Mesendoderm (in vitro differentiated cells): ENCODE measurements around the gene RFX2.

ENCODE experiments used
- DNase-seq: peaks from one replicate; pipeline ENCODE4 v3.0.0; 2013
- H2AK5ac ChIP-seq: 2 replicates; pipeline ENCODE4 v1.6.1; 2013; ENCODE audit warnings: low read length, inconsistent platforms
- H2BK120ac ChIP-seq: 2 replicates; pipeline ENCODE4 v1.6.1; 2013; ENCODE audit warnings: low read depth, mild to moderate bottlenecking, low read length, moderate library complexity, mixed read lengths
- H2BK15ac ChIP-seq: replicated peaks from 2 replicates; pipeline ENCODE4 v1.6.1; 2013; ENCODE audit warnings: low read depth, mild to moderate bottlenecking, moderate library complexity
- H2BK5ac ChIP-seq: 2 replicates; pipeline ENCODE4 v1.6.1; 2013; ENCODE audit warnings: low read length, inconsistent platforms
- H3K18ac ChIP-seq: 2 replicates; pipeline ENCODE4 v1.6.1; 2013; ENCODE audit warnings: mild to moderate bottlenecking, low read length, mixed read lengths
- H3K23ac ChIP-seq: one replicate; pipeline ENCODE4 v1.6.1; 2013; ENCODE audit warnings: low read length
- H3K27ac ChIP-seq: 2 replicates; pipeline ENCODE4 v1.5.1; 2013; ENCODE audit warnings: low read depth, mild to moderate bottlenecking, inconsistent platforms, low read length, moderate library complexity
- H3K27me3 ChIP-seq: 2 replicates; pipeline ENCODE4 v1.6.1; 2013; ENCODE audit warnings: low read length, control low read depth, mild to moderate bottlenecking, inconsistent platforms; ENCODE audit not compliant: insufficient read depth, poor library complexity
- H3K36me3 ChIP-seq: 2 replicates; pipeline ENCODE4 v1.6.1; 2013; ENCODE audit warnings: low read length, inconsistent platforms; ENCODE audit not compliant: control insufficient read depth, insufficient read depth
- H3K4ac ChIP-seq: one replicate; pipeline ENCODE4 v1.6.1; 2013; ENCODE audit warnings: low read depth, mild to moderate bottlenecking, low read length, moderate library complexity
- H3K4me1 ChIP-seq: 2 replicates; pipeline ENCODE4 v1.6.1; 2013; ENCODE audit warnings: low read depth, low read length, inconsistent platforms; ENCODE audit not compliant: control insufficient read depth
- H3K4me2 ChIP-seq: 2 replicates; pipeline ENCODE4 v1.6.1; 2013; ENCODE audit warnings: low read length
- H3K4me3 ChIP-seq: 2 replicates; pipeline ENCODE4 v1.5.1; 2013; ENCODE audit warnings: mild to moderate bottlenecking, low read length
- H3K56ac ChIP-seq: one replicate; pipeline ENCODE4 v1.6.1; 2013; ENCODE audit warnings: low read length
- H3K79me1 ChIP-seq: 2 replicates; pipeline ENCODE4 v1.6.1; 2013; ENCODE audit warnings: low read length, inconsistent platforms
- H3K79me2 ChIP-seq: 2 replicates; pipeline ENCODE4 v1.6.1; 2013; ENCODE audit warnings: mild to moderate bottlenecking, low read length; ENCODE audit not compliant: control insufficient read depth, insufficient read depth
- H3K9ac ChIP-seq: 2 replicates; pipeline ENCODE4 v1.6.1; 2013; ENCODE audit warnings: low read length, inconsistent platforms
- H4K5ac ChIP-seq: one replicate; pipeline ENCODE4 v1.6.1; 2013; ENCODE audit warnings: low read length
- H4K8ac ChIP-seq: one replicate; pipeline ENCODE4 v1.6.1; 2013; ENCODE audit warnings: low read depth, mild to moderate bottlenecking, control low read depth, low read length, moderate library complexity
- WGBS: extraction: QIAGEN DNeasy Blood & Tissue Kit; methylation state at CpG from one replicate; pipeline ENCODE4 v1.1.7; 2013; ENCODE audit warnings: low lambda C conversion rate, missing lambda C conversion rate; ENCODE audit not compliant: insufficient coverage; ENCODE audit errors: extremely low coverage; 5-methylcytosine and 5-hydroxymethylcytosine counted together

RFX2 gene

GRCh38 chr19:6017576-6017975 is 92.7 kb downstream of the RFX2 start:
- Histone ChIP-seq H3K56ac (no peak overlapping the region), H2AK5ac (no peak overlapping the region), H3K4me1 (no peaks in the 10 kb centered on the region), H3K4me3 (no peak overlapping the region), H3K36me3 (no peaks in the 10 kb centered on the region), H2BK15ac (no peak overlapping the region), H4K8ac (no peak overlapping the region), H2BK120ac (no peak overlapping the region), H3K27ac (no peak overlapping the region), H3K4me2 (no peak overlapping the region), H3K79me1 (no peaks in the 10 kb centered on the region), H3K79me2 (no peaks in the 10 kb centered on the region), H2BK5ac (no peak overlapping the region), H3K18ac (no peak overlapping the region), H3K27me3 (no peaks in the 10 kb centered on the region), H3K23ac (no peak overlapping the region), H4K5ac (no peak overlapping the region), H3K9ac (no peak overlapping the region), H3K4ac (no peak overlapping the region)
- no CpG with 5 or more reads among the region's 11 CpGs for WGBS
- DNase-seq = no peak

GRCh38 chr19:6015841-6016545 is 94.3 kb downstream of the RFX2 start:
- no peaks in the 10 kb centered on the region for H3K79me1 ChIP-seq
- no CpG with 5 or more reads among the region's 26 CpGs for WGBS

GRCh38 chr19:6014551-6015135 is 95.7 kb downstream of the RFX2 start:
- no peaks in the 10 kb centered on the region for H3K4me1 ChIP-seq
- no peak for DNase-seq
- H3K36me3 ChIP-seq = no peaks in the 10 kb centered on the region
- H3K79me2 ChIP-seq = no peaks in the 10 kb centered on the region
- no CpG with 5 or more reads among the region's 13 CpGs for WGBS
- no peaks in the 10 kb centered on the region for H3K79me1 ChIP-seq
- H2AK5ac ChIP-seq = no peak overlapping the region
- H3K23ac ChIP-seq = no peak overlapping the region
- no peak overlapping the region for H2BK120ac ChIP-seq
- H2BK15ac ChIP-seq = no peak overlapping the region
- no peak overlapping the region for H4K5ac ChIP-seq
- H4K8ac ChIP-seq = no peak overlapping the region
- no peak overlapping the region for H3K4me3 ChIP-seq
- H3K9ac ChIP-seq = no peak overlapping the region
- H3K27me3 ChIP-seq = no peaks in the 10 kb centered on the region
- no peak overlapping the region for H3K4me2 ChIP-seq
- no peak overlapping the region for H3K18ac ChIP-seq
- H2BK5ac ChIP-seq = no peak overlapping the region
- no peak overlapping the region for H3K56ac ChIP-seq
- no peak overlapping the region for H3K27ac ChIP-seq
- no peak overlapping the region for H3K4ac ChIP-seq

More at GRCh38 chr19:6015841-6016545, 94.3 kb downstream of the RFX2 start:
- H3K4ac ChIP-seq = no peak overlapping the region
- H4K5ac ChIP-seq = no peak overlapping the region
- no peak overlapping the region for H3K56ac ChIP-seq
- no peak overlapping the region for H2BK15ac ChIP-seq
- H3K36me3 ChIP-seq = no peaks in the 10 kb centered on the region
- H3K27me3 ChIP-seq = no peaks in the 10 kb centered on the region
- H2AK5ac ChIP-seq = no peak overlapping the region
- H3K9ac ChIP-seq = no peak overlapping the region
- H2BK5ac ChIP-seq = no peak overlapping the region
- H3K4me3 ChIP-seq = no peak overlapping the region
- no peak overlapping the region for H4K8ac ChIP-seq
- H3K4me1 ChIP-seq = no peaks in the 10 kb centered on the region
- H2BK120ac ChIP-seq = no peak overlapping the region
- no peak overlapping the region for H3K4me2 ChIP-seq
- H3K23ac ChIP-seq = no peak overlapping the region
- no peak for DNase-seq
- H3K18ac ChIP-seq = no peak overlapping the region
- H3K27ac ChIP-seq = no peak overlapping the region
- no peaks in the 10 kb centered on the region for H3K79me2 ChIP-seq

GRCh38 chr19:6012426-6013170 is 97.7 kb downstream of the RFX2 start:
- WGBS = no CpG with 5 or more reads among the region's 18 CpGs
- H3K79me1 ChIP-seq = no peaks in the 10 kb centered on the region

GRCh38 chr19:6011794-6012193 is 98.5 kb downstream of the RFX2 start:
- Histone ChIP-seq H3K18ac (no peak overlapping the region), H2BK15ac (no peak overlapping the region), H4K5ac (no peak overlapping the region), H3K27me3 (no peaks in the 10 kb centered on the region), H2BK5ac (no peak overlapping the region), H3K79me1 (no peaks in the 10 kb centered on the region), H2AK5ac (no peak overlapping the region), H3K79me2 (no peaks in the 10 kb centered on the region), H2BK120ac (no peak overlapping the region), H3K56ac (no peak overlapping the region), H3K36me3 (no peaks in the 10 kb centered on the region), H3K27ac (no peak overlapping the region), H3K4me2 (no peak overlapping the region), H3K4ac (no peak overlapping the region), H3K9ac (no peak overlapping the region), H3K23ac (no peak overlapping the region), H3K4me1 (no peaks in the 10 kb centered on the region), H4K8ac (no peak overlapping the region), H3K4me3 (no peak overlapping the region)
- DNase-seq = no peak
- WGBS = no CpG with 5 or more reads among the region's 1 CpG

More at GRCh38 chr19:6012426-6013170, 97.7 kb downstream of the RFX2 start:
- Histone ChIP-seq H3K4me3 (no peak overlapping the region), H3K4ac (no peak overlapping the region), H3K27me3 (no peaks in the 10 kb centered on the region), H3K4me1 (no peaks in the 10 kb centered on the region), H4K5ac (no peak overlapping the region), H2BK5ac (no peak overlapping the region), H2BK120ac (no peak overlapping the region), H3K79me2 (no peaks in the 10 kb centered on the region), H3K36me3 (no peaks in the 10 kb centered on the region), H3K9ac (no peak overlapping the region), H4K8ac (no peak overlapping the region), H3K4me2 (no peak overlapping the region), H3K27ac (no peak overlapping the region), H2BK15ac (no peak overlapping the region), H3K18ac (no peak overlapping the region), H3K56ac (no peak overlapping the region), H3K23ac (no peak overlapping the region), H2AK5ac (no peak overlapping the region)
- DNase-seq = no peak
